ENCODE measurements around the gene GLIS2. TPM values are rescaled to one million over a fixed set of nuclear protein-coding genes. Genes with fewer than 3 reads are reported as not detected.
A peak's percentile ranks its signal among the peaks of the same experiment; 100 is the strongest.

Gene GLIS2
- total RNA-seq, 1 experiment from 2014 or later: 23.0 TPM

- TF ChIP-seq, protein P1, sequence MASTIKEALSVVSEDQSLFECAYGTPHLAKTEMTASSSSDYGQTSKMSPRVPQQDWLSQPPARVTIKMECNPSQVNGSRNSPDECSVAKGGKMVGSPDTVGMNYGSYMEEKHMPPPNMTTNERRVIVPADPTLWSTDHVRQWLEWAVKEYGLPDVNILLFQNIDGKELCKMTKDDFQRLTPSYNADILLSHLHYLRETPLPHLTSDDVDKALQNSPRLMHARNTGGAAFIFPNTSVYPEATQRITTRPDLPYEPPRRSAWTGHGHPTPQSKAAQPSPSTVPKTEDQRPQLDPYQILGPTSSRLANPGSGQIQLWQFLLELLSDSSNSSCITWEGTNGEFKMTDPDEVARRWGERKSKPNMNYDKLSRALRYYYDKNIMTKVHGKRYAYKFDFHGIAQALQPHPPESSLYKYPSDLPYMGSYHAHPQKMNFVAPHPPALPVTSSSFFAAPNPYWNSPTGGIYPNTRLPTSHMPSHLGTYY (CRISPR knock-in tag; IDR thresholded peaks at IDR 0.05): no peak
- no peak for TF ChIP-seq ZNF396 (CRISPR knock-in tag; IDR thresholded peaks at IDR 0.05; ENCODE audit: borderline replicate concordance)
- TF ChIP-seq MLX (CRISPR knock-in tag; IDR thresholded peaks at IDR 0.05): no peak
- TF ChIP-seq GTF2I (CRISPR knock-in tag; conservative IDR thresholded peaks at IDR 0.05): no peak
- no peak for TF ChIP-seq ZBTB21 (CRISPR knock-in tag; IDR thresholded peaks at IDR 0.05; ENCODE audit: borderline replicate concordance)
- TF ChIP-seq HMGA2 (CRISPR knock-in tag; IDR thresholded peaks at IDR 0.05): no peak
- TF ChIP-seq TP53 (CRISPR knock-in tag; IDR thresholded peaks at IDR 0.05): no peak
- TF ChIP-seq, protein P2, sequence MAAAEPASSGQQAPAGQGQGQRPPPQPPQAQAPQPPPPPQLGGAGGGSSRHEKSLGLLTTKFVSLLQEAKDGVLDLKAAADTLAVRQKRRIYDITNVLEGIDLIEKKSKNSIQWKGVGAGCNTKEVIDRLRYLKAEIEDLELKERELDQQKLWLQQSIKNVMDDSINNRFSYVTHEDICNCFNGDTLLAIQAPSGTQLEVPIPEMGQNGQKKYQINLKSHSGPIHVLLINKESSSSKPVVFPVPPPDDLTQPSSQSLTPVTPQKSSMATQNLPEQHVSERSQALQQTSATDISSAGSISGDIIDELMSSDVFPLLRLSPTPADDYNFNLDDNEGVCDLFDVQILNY (CRISPR knock-in tag; IDR thresholded peaks at IDR 0.05): no peak
- TF ChIP-seq ZNF416 (CRISPR knock-in tag; IDR thresholded peaks at IDR 0.05): no peak
- TF ChIP-seq, protein P3, sequence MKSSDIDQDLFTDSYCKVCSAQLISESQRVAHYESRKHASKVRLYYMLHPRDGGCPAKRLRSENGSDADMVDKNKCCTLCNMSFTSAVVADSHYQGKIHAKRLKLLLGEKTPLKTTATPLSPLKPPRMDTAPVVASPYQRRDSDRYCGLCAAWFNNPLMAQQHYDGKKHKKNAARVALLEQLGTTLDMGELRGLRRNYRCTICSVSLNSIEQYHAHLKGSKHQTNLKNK (CRISPR knock-in tag; IDR thresholded peaks at IDR 0.05): no peak
Measured at GRCh38 chr16:4376126-4376892, 60.4 kb downstream of the GLIS2 start (continued).

DNA sequence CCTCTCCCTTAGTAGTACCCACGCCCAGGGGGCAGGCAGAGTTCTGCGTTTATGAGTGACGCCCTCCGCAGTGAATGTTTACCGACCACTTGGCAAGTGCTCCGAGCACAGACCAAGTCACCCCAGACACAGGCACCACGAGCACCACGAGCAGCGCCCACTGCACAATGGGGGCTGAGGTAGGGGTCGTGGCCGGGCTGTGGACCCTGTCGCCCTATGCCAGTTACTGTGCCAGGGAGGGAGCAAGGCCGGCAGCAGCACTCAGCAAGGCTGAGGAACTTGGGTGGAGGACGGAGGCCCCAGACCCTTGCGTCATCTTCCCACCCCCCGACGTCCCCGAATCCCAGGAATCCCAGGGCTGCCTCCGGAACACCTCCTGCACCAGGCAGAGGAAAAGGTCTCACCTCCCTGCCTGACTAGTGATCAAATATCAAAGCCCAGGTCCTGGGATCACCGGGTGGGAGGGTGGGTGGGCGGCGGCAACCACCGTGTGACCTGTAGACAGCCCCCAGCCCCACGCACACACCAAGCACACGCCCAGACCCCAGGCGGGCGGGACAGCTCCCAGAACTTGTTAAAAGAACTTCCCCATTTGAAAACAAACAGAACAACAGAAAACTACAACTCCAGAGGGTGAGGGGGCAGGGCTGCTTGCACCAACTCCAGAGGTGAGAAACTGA lies 61.2 kb downstream of the GLIS2 start:
- peaks cover 50% of the 10 kb centered on the region for H3K4me1 Mint-ChIP-seq
- H3K9me3 Mint-ChIP-seq: no peaks in the 10 kb centered on the region
- no peak overlapping the region for H3K4me3 Mint-ChIP-seq
- ChIA-PET CTCF (interaction anchor here (0.6 to 11.7 kb wide), 25 partner anchors 8 to 188 kb away, joined by 3 to 273 read pairs (median 6); partner anchors contain the start of gene PAM16), POLR2A (interaction anchor here (0.5 to 3.4 kb wide), 6 partner anchors 12 to 94 kb away, joined by 3 to 25 read pairs (median 4); no protein-coding TSS in a partner anchor)
- no peaks in the 10 kb centered on the region for H3K36me3 Mint-ChIP-seq
- H3K27me3 Mint-ChIP-seq (ENCODE audit: low read depth): no peaks in the 10 kb centered on the region
- DNase-seq (ENCODE audit: low spot score) (no peak), ATAC-seq (no peak)
- peak overlapping the region; percentile 94 for H3K27ac Mint-ChIP-seq
- TF ChIP-seq NFE2L1 (CRISPR knock-in tag; IDR thresholded peaks at IDR 0.05) (no peak), MYBL2 (CRISPR knock-in tag; IDR thresholded peaks at IDR 0.05) (no peak), FOXP1 (CRISPR knock-in tag; IDR thresholded peaks at IDR 0.05; ENCODE audit: borderline replicate concordance) (no peak), ZNF317 (CRISPR knock-in tag; IDR thresholded peaks at IDR 0.05; ENCODE audit: borderline replicate concordance, low read depth) (no peak)

DNA sequence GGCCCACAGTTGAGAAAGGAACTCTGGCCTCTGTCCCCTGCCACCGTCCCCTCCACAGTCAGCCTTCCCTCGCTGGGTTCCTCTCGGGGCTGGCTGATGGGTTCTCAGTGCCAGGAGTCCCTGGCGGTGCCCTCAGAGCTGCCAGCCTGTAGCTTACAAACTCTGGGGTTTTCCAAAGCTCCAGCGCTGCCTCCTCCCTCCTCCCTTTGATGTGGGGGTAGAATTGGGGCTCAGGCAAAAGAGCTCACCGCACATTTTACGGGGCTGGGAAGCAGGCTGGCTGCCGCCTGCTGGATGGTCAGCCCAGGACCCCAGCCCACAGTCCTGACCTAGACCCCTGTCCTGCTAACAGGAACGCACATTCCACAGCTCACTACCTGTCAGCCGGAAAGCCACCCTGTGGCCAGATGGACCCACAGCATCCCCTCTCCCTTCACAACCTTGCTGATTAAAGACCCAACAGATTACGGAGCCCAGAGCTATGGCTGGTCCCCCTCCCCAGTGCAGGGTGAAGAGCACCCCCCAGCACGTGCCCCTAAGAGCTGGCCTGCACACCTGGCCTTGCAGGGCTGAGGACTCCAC lies 61.8 kb downstream of the GLIS2 start:
- ChIA-PET CTCF (interaction anchor here (0.6 to 11.7 kb wide), 28 partner anchors 9 to 285 kb away, joined by 3 to 273 read pairs (median 6); partner anchors contain the start of genes CORO7 and PAM16), POLR2A (interaction anchor here (0.5 to 3.4 kb wide), 7 partner anchors 12 to 95 kb away, joined by 3 to 25 read pairs (median 4); no protein-coding TSS in a partner anchor)
- Mint-ChIP-seq H3K4me3 (no peak overlapping the region), H3K9me3 (no peaks in the 10 kb centered on the region), H3K27ac (peak overlapping the region; percentile 64), H3K27me3 (ENCODE audit: low read depth) (no peaks in the 10 kb centered on the region), H3K4me1 (peaks cover 47% of the 10 kb centered on the region), H3K36me3 (no peaks in the 10 kb centered on the region)
- no peak for DNase-seq (ENCODE audit: low spot score)
- TF ChIP-seq, protein P4, sequence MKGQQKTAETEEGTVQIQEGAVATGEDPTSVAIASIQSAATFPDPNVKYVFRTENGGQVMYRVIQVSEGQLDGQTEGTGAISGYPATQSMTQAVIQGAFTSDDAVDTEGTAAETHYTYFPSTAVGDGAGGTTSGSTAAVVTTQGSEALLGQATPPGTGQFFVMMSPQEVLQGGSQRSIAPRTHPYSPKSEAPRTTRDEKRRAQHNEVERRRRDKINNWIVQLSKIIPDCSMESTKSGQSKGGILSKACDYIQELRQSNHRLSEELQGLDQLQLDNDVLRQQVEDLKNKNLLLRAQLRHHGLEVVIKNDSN (CRISPR knock-in tag; IDR thresholded peaks at IDR 0.05): no peak
- TF ChIP-seq, protein P5, sequence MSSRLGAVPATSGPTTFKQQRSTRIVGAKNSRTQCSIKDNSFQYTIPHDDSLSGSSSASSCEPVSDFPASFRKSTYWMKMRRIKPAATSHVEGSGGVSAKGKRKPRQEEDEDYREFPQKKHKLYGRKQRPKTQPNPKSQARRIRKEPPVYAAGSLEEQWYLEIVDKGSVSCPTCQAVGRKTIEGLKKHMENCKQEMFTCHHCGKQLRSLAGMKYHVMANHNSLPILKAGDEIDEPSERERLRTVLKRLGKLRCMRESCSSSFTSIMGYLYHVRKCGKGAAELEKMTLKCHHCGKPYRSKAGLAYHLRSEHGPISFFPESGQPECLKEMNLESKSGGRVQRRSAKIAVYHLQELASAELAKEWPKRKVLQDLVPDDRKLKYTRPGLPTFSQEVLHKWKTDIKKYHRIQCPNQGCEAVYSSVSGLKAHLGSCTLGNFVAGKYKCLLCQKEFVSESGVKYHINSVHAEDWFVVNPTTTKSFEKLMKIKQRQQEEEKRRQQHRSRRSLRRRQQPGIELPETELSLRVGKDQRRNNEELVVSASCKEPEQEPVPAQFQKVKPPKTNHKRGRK (CRISPR knock-in tag; IDR thresholded peaks at IDR 0.05; ENCODE audit: borderline replicate concordance): no peak
- TF ChIP-seq JAZF1 (CRISPR knock-in tag; IDR thresholded peaks at IDR 0.05) (no peak), ZNF121 (CRISPR knock-in tag; IDR thresholded peaks at IDR 0.05) (no peak)
- ATAC-seq: peak; percentile 46
